Upper lobe of left lung (tissue), 4 donors: ENCODE data around the gene CYP2W1.

ENCODE experiments used
- EP300 ChIP-seq, 4 donors: sonication (generic); formaldehyde crosslinking; IDR thresholded peaks; one replicate each; pipeline ENCODE4 v1.5.1; 2017; ENCODE audit warnings: antibody characterized with exemption in 4 of 4, control low read depth in 2 of 4
- POLR2A ChIP-seq, 4 donors: fragments of 450-650 bp; IDR thresholded peaks; one replicate each; pipeline ENCODE4 v1.5.1; 2016 to 2017; ENCODE audit warnings: antibody characterized with exemption in 4 of 4, mild to moderate bottlenecking in 2 of 4
- POLR2AphosphoS5 ChIP-seq, 2 donors: sonication (generic); formaldehyde crosslinking; IDR thresholded peaks; one replicate each; pipeline ENCODE4 v1.5.1; 2017; ENCODE audit warnings: antibody characterized with exemption in 2 of 2
- TF ChIP-seq, protein P1 (sequence below), 6 experiments: fragments of 450-650 bp in 4 of 6; fragments of 200-600 bp in 2 of 6; sonication (generic) in 2 of 6; IDR thresholded peaks; one replicate each; pipeline ENCODE4 v1.5.1; 2016 to 2019; ENCODE audit warnings: antibody characterized with exemption in 6 of 6

DNA sequence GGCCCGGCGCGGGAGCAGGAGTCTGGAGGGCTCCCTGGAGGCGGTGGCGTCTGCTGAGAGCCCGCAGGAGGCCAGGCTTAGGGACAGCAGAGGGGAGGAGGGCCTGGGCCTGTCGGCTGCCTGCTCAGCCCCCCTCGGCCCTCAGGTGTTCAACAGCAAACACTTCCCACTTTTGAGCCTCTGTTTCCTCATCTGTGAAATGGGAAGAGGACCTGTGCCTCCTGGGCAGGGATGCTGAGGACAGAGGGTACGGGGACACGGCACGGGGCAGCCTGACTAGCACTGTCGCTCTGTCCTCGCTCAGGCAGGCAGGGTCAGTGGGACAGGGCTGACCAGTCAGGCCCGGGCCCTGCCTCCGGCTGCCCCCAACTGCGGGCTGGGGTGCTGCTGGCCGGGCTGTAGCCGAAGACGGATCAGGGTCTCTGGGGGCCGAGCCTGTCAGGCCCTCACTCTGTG is 663 bp downstream of the CYP2W1 start:
- TF ChIP-seq, protein P1, sequence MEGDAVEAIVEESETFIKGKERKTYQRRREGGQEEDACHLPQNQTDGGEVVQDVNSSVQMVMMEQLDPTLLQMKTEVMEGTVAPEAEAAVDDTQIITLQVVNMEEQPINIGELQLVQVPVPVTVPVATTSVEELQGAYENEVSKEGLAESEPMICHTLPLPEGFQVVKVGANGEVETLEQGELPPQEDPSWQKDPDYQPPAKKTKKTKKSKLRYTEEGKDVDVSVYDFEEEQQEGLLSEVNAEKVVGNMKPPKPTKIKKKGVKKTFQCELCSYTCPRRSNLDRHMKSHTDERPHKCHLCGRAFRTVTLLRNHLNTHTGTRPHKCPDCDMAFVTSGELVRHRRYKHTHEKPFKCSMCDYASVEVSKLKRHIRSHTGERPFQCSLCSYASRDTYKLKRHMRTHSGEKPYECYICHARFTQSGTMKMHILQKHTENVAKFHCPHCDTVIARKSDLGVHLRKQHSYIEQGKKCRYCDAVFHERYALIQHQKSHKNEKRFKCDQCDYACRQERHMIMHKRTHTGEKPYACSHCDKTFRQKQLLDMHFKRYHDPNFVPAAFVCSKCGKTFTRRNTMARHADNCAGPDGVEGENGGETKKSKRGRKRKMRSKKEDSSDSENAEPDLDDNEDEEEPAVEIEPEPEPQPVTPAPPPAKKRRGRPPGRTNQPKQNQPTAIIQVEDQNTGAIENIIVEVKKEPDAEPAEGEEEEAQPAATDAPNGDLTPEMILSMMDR (IDR thresholded peaks at IDR 0.05): no peak
- TF ChIP-seq POLR2A (IDR thresholded peaks at IDR 0.05) (no peak), EP300 (IDR thresholded peaks at IDR 0.05) (no peak), POLR2AphosphoS5 (IDR thresholded peaks at IDR 0.05) (no peak)
